Naive thymus-derived CD8-positive, alpha-beta T cell (primary cell): ENCODE measurements around the gene TGFB3. TPM values are rescaled to one million over a fixed set of nuclear protein-coding genes. Genes with fewer than 3 reads are reported as not detected.

ENCODE experiments used
- ATAC-seq, 2 donors: fragments of 150-1000 bp; cut with Tn5 transposase in 1 of 2; sonication (Bioruptor Pico), chemical (Tn5 transposase) in 1 of 2; 1 replicate in 1 of 2; 2 replicates in 1 of 2; pipeline ENCODE4 v1.10.0; 2021; ENCODE audit warnings: mild to moderate bottlenecking in 2 of 2, moderate library complexity in 2 of 2
- POLR2A ChIA-PET: fragments of 350-600 bp; sonication (Branson Sonifier 250); formaldehyde crosslinking; loops from one replicate; lab custom pipeline; 2021; ENCODE audit warnings: antibody characterized with exemption; lab: Charles Lee
- DNase-seq, 10 donors: peaks; one replicate each; pipeline versions ENCODE4 v3.0.0 to v3.0.0-alpha.2; 2020 to 2022
- H3K27ac Mint-ChIP-seq, 10 donors: one replicate each; pipeline ENCODE4 v1.8.0; 2020 to 2022; ENCODE audit warnings: mild to moderate bottlenecking in 10 of 10, mixed read lengths in 10 of 10, moderate library complexity in 4 of 10, inconsistent platforms in 1 of 10
- H3K27me3 Mint-ChIP-seq, 5 donors: one replicate each; pipeline ENCODE4 v1.8.0; 2021 to 2022; ENCODE audit warnings: mixed read lengths in 5 of 5
- H3K36me3 Mint-ChIP-seq, 3 donors: one replicate each; pipeline ENCODE4 v1.8.0; 2020 to 2022; ENCODE audit warnings: mixed read lengths in 3 of 3, mild to moderate bottlenecking in 2 of 3, inconsistent platforms in 1 of 3
- H3K4me1 Mint-ChIP-seq, 4 donors: one replicate each; pipeline ENCODE4 v1.8.0; 2021 to 2022; ENCODE audit warnings: mixed read lengths in 4 of 4
- H3K4me3 Mint-ChIP-seq, 10 donors: one replicate each; pipeline ENCODE4 v1.8.0; 2020 to 2022; ENCODE audit warnings: mild to moderate bottlenecking in 10 of 10, mixed read lengths in 10 of 10, moderate library complexity in 6 of 10, inconsistent platforms in 1 of 10
- H3K9me3 Mint-ChIP-seq, 9 donors: one replicate each; pipeline ENCODE4 v1.8.0; 2020 to 2022; ENCODE audit warnings: mixed read lengths in 9 of 9, mild to moderate bottlenecking in 3 of 9, inconsistent platforms in 1 of 9, moderate library complexity in 1 of 9
- polyA plus RNA-seq, 3 donors: library from polyadenylated mRNA; unstranded; fragments of 300-500 nt; fragmentation: Illumina TruSeq; gene quantifications; one replicate each; pipeline ENCODE4 v1.2.3, GENCODE V29; 2021
- total RNA-seq, 8 experiments: library from RNA in 2 of 8; stranded (reverse) in 2 of 8; gene quantifications; one replicate each; pipeline ENCODE4 v1.2.3 and lab custom pipeline; 2021 to 2026

TGFB3 gene
- total and polyA plus RNA-seq, 5 experiments from 2014 or later, result 0.30 to 9.6 (median 4.9) TPM; not detected in 1

DNA sequence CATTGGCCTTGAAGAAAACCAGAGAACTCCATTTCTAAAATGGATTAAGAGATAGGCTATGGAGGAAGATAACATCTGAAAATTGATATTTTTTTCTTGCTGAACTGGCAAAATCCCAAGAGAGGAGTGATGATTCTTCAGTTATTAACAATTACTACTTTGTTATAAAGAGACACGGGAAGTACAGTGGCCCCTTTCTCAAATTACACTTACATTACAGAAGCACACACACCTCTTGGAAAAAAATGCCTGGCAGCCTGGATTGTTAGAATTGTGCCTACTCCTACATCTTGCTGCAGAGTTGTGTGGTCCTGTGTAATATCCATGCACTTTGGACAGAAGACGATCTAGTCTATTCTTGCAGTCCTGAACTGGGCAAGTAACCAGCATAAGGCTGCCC is 71.7 kb downstream of the TGFB3 start:
- no peak for DNase-seq
- no peak overlapping the region for H3K4me3 Mint-ChIP-seq
- ATAC-seq, result no peak
- H3K9me3 Mint-ChIP-seq, result no peaks in the 10 kb centered on the region
- no peak overlapping the region for H3K27ac Mint-ChIP-seq
- no peaks in the 10 kb centered on the region for H3K27me3 Mint-ChIP-seq
- no peaks in the 10 kb centered on the region for H3K4me1 Mint-ChIP-seq
- H3K36me3 Mint-ChIP-seq, result peaks cover 0 to 13% (median 0%) of the 10 kb centered on the region in 3 donors
- POLR2A ChIA-PET, result no interaction called here

DNA sequence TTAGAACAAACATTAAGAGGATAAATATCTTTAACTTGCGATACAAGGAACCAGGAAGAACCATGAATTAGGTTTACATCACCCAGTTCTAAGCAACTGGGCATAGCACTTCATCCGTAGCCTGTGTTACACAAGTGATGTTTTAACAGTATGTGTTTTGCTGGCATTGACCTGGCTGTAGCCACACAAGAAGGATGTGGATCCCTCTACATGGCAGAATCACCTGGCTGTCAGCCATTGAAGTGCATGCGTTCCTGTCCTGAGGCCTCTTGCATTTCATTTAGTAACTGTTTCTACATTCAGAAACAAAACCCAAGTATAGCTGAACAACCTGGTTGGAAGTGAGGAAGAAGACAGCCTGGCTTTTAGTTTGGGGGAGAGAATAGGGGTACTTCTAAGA is 72.2 kb downstream of the TGFB3 start:
- no peak for ATAC-seq
- no peak for DNase-seq
- H3K9me3 Mint-ChIP-seq, result no peaks in the 10 kb centered on the region
- H3K4me1 Mint-ChIP-seq, result no peaks in the 10 kb centered on the region
- POLR2A ChIA-PET, result no interaction called here
- H3K36me3 Mint-ChIP-seq, result peaks cover 0 to 9% (median 0%) of the 10 kb centered on the region in 3 donors
- H3K27me3 Mint-ChIP-seq, result no peaks in the 10 kb centered on the region
- H3K4me3 Mint-ChIP-seq, result no peak overlapping the region
- H3K27ac Mint-ChIP-seq, result no peak overlapping the region

Other genes starting within 250 kb of the TGFB3 start
- 10 to 100 TPM; 13.6 to 15.6 TPM for gene IFT43, start 3.8 kb upstream of the TGFB3 start, total RNA-seq
- gene IFT43, start 3.8 kb upstream of the TGFB3 start, polyA plus RNA-seq, result 10 to 100 TPM; 15.0 to 27.1 (median 17.6) TPM
- 10 to 100 TPM; 61.8 to 63.3 TPM for gene GPATCH2L, start 169.9 kb upstream of the TGFB3 start, total RNA-seq
- gene GPATCH2L, start 169.9 kb upstream of the TGFB3 start, polyA plus RNA-seq, result 10 to 100 TPM in 2 of 3 donors, 1 to 10 TPM in 1; 9.5 to 12.8 (median 12.5) TPM